Measurements from ENCODE around the gene ZNF749. TPM values are rescaled to one million over a fixed set of nuclear protein-coding genes. Genes with fewer than 3 reads are reported as not detected.

Gene ZNF749
- total RNA-seq, 1 donor from 2014 or later = 6.4 TPM

GRCh38 chr19:57466489-57466888 lies 31.4 kb downstream of the ZNF749 start:
- no peak for ATAC-seq

DNA sequence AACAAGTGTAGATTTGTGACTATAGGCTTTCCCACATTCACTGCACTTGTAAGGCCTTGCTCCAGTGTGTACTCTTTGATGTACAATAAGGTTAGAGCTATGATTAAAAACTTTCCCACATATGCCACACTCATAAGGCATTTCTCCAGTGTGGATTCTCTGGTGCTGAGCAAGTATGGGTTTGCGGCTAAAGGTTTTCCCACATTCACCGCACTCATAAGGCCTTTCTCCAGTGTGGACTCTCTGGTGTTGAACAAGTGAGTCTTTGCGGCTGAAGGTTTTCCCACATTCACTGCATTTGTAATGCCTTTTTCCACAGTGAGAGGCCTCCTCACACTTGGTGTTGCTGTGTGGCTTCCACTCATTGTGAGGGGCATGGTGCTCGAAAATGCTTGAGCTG lies 38.5 kb downstream of the ZNF749 start:
- no peak for ATAC-seq

- peak; percentile 99 for ATAC-seq
Observed at GRCh38 chr19:57477191-57478008, 42.3 kb downstream of the ZNF749 start, which contains the start of gene ZNF772. TSS of gene ZNF772 (minus strand) at chr19:57477566. CDS start at chr19:57477309, 257 bp downstream.

GRCh38 chr19:57487477-57488298 lies 52.6 kb downstream of the ZNF749 start, which contains the start of gene ZNF419:
TSS of gene ZNF419 (plus strand) at chr19:57487750. CDS start at chr19:57487951, 201 bp downstream.
- ATAC-seq = peak; percentile 97

- peak; percentile 30 for ATAC-seq
Observed at GRCh38 chr19:57488299-57488644, 53.1 kb downstream of the ZNF749 start.

Other genes starting within 250 kb of the ZNF749 start
- 24.6 TPM for gene ZNF264, start 243.8 kb upstream of the ZNF749 start, total RNA-seq
- gene AURKC, start 204.3 kb upstream of the ZNF749 start, total RNA-seq = 1.1 TPM
- gene ZNF805, start 194.7 kb upstream of the ZNF749 start, total RNA-seq = 6.8 TPM
- gene ZNF460, start 154.8 kb upstream of the ZNF749 start, total RNA-seq = 68.7 TPM
- gene ZNF543, start 114.9 kb upstream of the ZNF749 start, total RNA-seq = 4.5 TPM
- 5.3 TPM for gene ZNF304, start 84.1 kb upstream of the ZNF749 start, total RNA-seq
- 8.4 TPM for gene TRAPPC2B, start 71.8 kb upstream of the ZNF749 start, total RNA-seq
- gene ZNF547, start 71.8 kb upstream of the ZNF749 start, total RNA-seq = 1.4 TPM
- 6.9 TPM for gene ZNF548, start 45.5 kb upstream of the ZNF749 start, total RNA-seq
- 6.5 TPM for gene ZNF17, start 24.2 kb upstream of the ZNF749 start, total RNA-seq
- gene VN1R1, start 21.8 kb downstream of the ZNF749 start, total RNA-seq = 0.28 TPM
- 4.5 TPM for gene ZNF772, start 42.2 kb downstream of the ZNF749 start, total RNA-seq
- 5.7 TPM for gene ZNF419, start 52.4 kb downstream of the ZNF749 start, total RNA-seq
- gene ZNF773, start 64.6 kb downstream of the ZNF749 start, total RNA-seq = 3.8 TPM
- gene ZNF549, start 92.0 kb downstream of the ZNF749 start, total RNA-seq = 1.6 TPM
- gene ZNF550, start 124.5 kb downstream of the ZNF749 start, total RNA-seq = 2.7 TPM
- gene ZNF416, start 143.6 kb downstream of the ZNF749 start, total RNA-seq = 6.4 TPM
- gene ZIK1, start 148.8 kb downstream of the ZNF749 start, total RNA-seq = 1.1 TPM
- 2.1 TPM for gene ZNF530, start 164.6 kb downstream of the ZNF749 start, total RNA-seq
- 9.6 TPM for gene ZNF134, start 178.9 kb downstream of the ZNF749 start, total RNA-seq
- gene ZNF211, start 197.8 kb downstream of the ZNF749 start, total RNA-seq = 4.0 TPM
- not detected for gene ZSCAN4, start 233.6 kb downstream of the ZNF749 start, total RNA-seq
- gene ZNF551, start 246.7 kb downstream of the ZNF749 start, total RNA-seq = 4.9 TPM